ENCODE results near the gene DTX1. TPM values are rescaled to one million over a fixed set of nuclear protein-coding genes. Genes with fewer than 3 reads are reported as not detected.

DTX1 gene
- total and polyA plus RNA-seq, 4 donors, result 2.1 to 33.2 (median 10.0) TPM

- no peak overlapping the region for H3K4me3 ChIP-seq (ENCODE audit: low read depth in 1 of 3, low read length in 3 of 3)
- H3K9ac ChIP-seq (ENCODE audit: low read depth in 1 of 2, low read length in 2 of 2), result no peak overlapping the region
- peaks cover 0 to 44% (median 25%) of the 10 kb centered on the region in 4 donors for H3K36me3 ChIP-seq (ENCODE audit: control insufficient read depth in 4 of 4, insufficient read depth in 3 of 4, low read depth in 1 of 4, low read length in 3 of 4)
- H3K27ac ChIP-seq (ENCODE audit: low read depth in 1 of 2, low read length in 2 of 2), result no peak overlapping the region
- 87% methylated on average over 4 of the region's 4 CpGs for WGBS
- TF ChIP-seq, protein P1, sequence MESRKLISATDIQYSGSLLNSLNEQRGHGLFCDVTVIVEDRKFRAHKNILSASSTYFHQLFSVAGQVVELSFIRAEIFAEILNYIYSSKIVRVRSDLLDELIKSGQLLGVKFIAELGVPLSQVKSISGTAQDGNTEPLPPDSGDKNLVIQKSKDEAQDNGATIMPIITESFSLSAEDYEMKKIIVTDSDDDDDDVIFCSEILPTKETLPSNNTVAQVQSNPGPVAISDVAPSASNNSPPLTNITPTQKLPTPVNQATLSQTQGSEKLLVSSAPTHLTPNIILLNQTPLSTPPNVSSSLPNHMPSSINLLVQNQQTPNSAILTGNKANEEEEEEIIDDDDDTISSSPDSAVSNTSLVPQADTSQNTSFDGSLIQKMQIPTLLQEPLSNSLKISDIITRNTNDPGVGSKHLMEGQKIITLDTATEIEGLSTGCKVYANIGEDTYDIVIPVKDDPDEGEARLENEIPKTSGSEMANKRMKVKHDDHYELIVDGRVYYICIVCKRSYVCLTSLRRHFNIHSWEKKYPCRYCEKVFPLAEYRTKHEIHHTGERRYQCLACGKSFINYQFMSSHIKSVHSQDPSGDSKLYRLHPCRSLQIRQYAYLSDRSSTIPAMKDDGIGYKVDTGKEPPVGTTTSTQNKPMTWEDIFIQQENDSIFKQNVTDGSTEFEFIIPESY (IDR thresholded peaks at IDR 0.05), result no peak
- TF ChIP-seq GABPA (IDR thresholded peaks at IDR 0.05 in 1 of 2, conservative IDR thresholded peaks at IDR 0.05 in 1 of 2) (no peak), MAX (IDR thresholded peaks at IDR 0.05) (no peak), EGR1 (IDR thresholded peaks at IDR 0.05; ENCODE audit: low read depth in 2 of 2) (no peak), SP1 (IDR thresholded peaks at IDR 0.05) (no peak), HNF4A (conservative IDR thresholded peaks at IDR 0.05) (no peak)
- H3K27me3 ChIP-seq (ENCODE audit: control insufficient read depth in 4 of 4, insufficient read depth in 4 of 4, low read length in 3 of 4), result no peaks in the 10 kb centered on the region
- DNase-seq (ENCODE audit: low spot score), result no peak
- H3K9me3 ChIP-seq (ENCODE audit: control insufficient read depth in 4 of 4, low read length in 3 of 4), result peaks cover 0 to 3% (median 0%) of the 10 kb centered on the region in 4 donors
- peaks cover 0 to 4% (median 4%) of the 10 kb centered on the region in 4 donors for H3K4me1 ChIP-seq (ENCODE audit: control insufficient read depth in 4 of 4, insufficient read depth in 4 of 4, low read length in 3 of 4)
Observed at GRCh38 chr12:113007166-113007565, 49.4 kb upstream of the DTX1 start.

- no peak overlapping the region for H3K9ac ChIP-seq (ENCODE audit: low read depth in 1 of 2, low read length in 2 of 2)
- H3K4me1 ChIP-seq (ENCODE audit: control insufficient read depth in 4 of 4, insufficient read depth in 4 of 4, low read length in 3 of 4), result no peaks in the 10 kb centered on the region
- H3K27ac ChIP-seq (ENCODE audit: low read depth in 1 of 2, low read length in 2 of 2), result no peak overlapping the region
- DNase-seq (ENCODE audit: low spot score), result no peak
- peaks cover 0 to 3% (median 0%) of the 10 kb centered on the region in 4 donors for H3K9me3 ChIP-seq (ENCODE audit: control insufficient read depth in 4 of 4, low read length in 3 of 4)
- WGBS, result 73% methylated on average over 2 of the region's 2 CpGs
- H3K27me3 ChIP-seq (ENCODE audit: control insufficient read depth in 4 of 4, insufficient read depth in 4 of 4, low read length in 3 of 4), result no peaks in the 10 kb centered on the region
- H3K36me3 ChIP-seq (ENCODE audit: control insufficient read depth in 4 of 4, insufficient read depth in 3 of 4, low read depth in 1 of 4, low read length in 3 of 4), result peaks cover 0 to 41% (median 23%) of the 10 kb centered on the region in 4 donors
- TF ChIP-seq, protein P1 (IDR thresholded peaks at IDR 0.05), result no peak
- H3K4me3 ChIP-seq (ENCODE audit: low read depth in 1 of 3, low read length in 3 of 3), result no peak overlapping the region
Observed at GRCh38 chr12:113010701-113011100, 45.8 kb upstream of the DTX1 start.

GRCh38 chr12:113014565-113014964, 42.0 kb upstream of the DTX1 start:
- Histone ChIP-seq H3K4me1 (ENCODE audit: control insufficient read depth in 4 of 4, insufficient read depth in 4 of 4, low read length in 3 of 4) (no peaks in the 10 kb centered on the region), H3K27ac (ENCODE audit: low read depth in 1 of 2, low read length in 2 of 2) (no peak overlapping the region), H3K36me3 (ENCODE audit: control insufficient read depth in 4 of 4, insufficient read depth in 3 of 4, low read depth in 1 of 4, low read length in 3 of 4) (peaks cover 0 to 13% (median 7%) of the 10 kb centered on the region in 4 donors), H3K4me3 (ENCODE audit: low read depth in 1 of 3, low read length in 3 of 3) (no peak overlapping the region), H3K27me3 (ENCODE audit: control insufficient read depth in 4 of 4, insufficient read depth in 4 of 4, low read length in 3 of 4) (no peaks in the 10 kb centered on the region), H3K9ac (ENCODE audit: low read depth in 1 of 2, low read length in 2 of 2) (no peak overlapping the region), H3K9me3 (ENCODE audit: control insufficient read depth in 4 of 4, low read length in 3 of 4) (peaks cover 0 to 3% (median 0%) of the 10 kb centered on the region in 4 donors)
- no peak for DNase-seq (ENCODE audit: low spot score)
- WGBS, result 64% methylated on average over 9 of the region's 9 CpGs
- TF ChIP-seq YY1 (IDR thresholded peaks at IDR 0.05), result no peak
- peak; percentile 66 for TF ChIP-seq NR2F2 (IDR thresholded peaks at IDR 0.05)

DNA sequence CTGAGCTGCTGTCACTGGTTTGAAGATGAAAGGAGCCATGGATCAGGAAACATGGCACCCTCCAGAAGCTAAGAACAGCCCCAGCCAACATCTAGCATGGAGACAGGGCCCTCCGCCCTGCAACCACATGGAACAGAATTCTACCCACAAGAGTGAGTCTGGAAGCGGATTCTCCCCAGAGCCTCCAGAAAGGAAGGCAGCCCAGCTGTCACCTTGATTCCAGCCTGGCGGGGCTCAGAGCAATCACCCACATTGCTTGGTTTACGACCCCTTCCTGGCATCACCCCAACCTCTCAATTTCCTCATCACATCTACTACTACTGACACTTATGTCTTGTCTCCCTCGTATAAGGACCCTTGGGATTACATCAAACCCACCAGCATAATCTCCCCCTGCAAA, 39.7 kb upstream of the DTX1 start:
- no peak for DNase-seq (ENCODE audit: low spot score)
- Histone ChIP-seq H3K9me3 (ENCODE audit: control insufficient read depth in 4 of 4, low read length in 3 of 4) (no peaks in the 10 kb centered on the region), H3K27me3 (ENCODE audit: control insufficient read depth in 4 of 4, insufficient read depth in 4 of 4, low read length in 3 of 4) (no peaks in the 10 kb centered on the region), H3K4me1 (ENCODE audit: control insufficient read depth in 4 of 4, insufficient read depth in 4 of 4, low read length in 3 of 4) (no peaks in the 10 kb centered on the region), H3K9ac (ENCODE audit: low read depth in 1 of 2, low read length in 2 of 2) (no peak overlapping the region), H3K27ac (ENCODE audit: low read depth in 1 of 2, low read length in 2 of 2) (no peak overlapping the region), H3K36me3 (ENCODE audit: control insufficient read depth in 4 of 4, insufficient read depth in 3 of 4, low read depth in 1 of 4, low read length in 3 of 4) (no peaks in the 10 kb centered on the region), H3K4me3 (ENCODE audit: low read depth in 1 of 3, low read length in 3 of 3) (no peak overlapping the region)
- TF ChIP-seq FOXA1 (IDR thresholded peaks at IDR 0.05) (no peak), HNF4A (conservative IDR thresholded peaks at IDR 0.05) (no peak), TAF1 (conservative IDR thresholded peaks at IDR 0.05) (no peak)
- WGBS, result 87% methylated on average over 5 of the region's 5 CpGs

All from liver (tissue), 9 donors.